Measurements from ENCODE around the gene TXN2. TPM values are rescaled to one million over a fixed set of nuclear protein-coding genes. Genes with fewer than 3 reads are reported as not detected.

The TXN2 gene
- total RNA-seq, 4 donors from 2014 or later: 34.9 to 56.5 (median 47.2) TPM

DNA sequence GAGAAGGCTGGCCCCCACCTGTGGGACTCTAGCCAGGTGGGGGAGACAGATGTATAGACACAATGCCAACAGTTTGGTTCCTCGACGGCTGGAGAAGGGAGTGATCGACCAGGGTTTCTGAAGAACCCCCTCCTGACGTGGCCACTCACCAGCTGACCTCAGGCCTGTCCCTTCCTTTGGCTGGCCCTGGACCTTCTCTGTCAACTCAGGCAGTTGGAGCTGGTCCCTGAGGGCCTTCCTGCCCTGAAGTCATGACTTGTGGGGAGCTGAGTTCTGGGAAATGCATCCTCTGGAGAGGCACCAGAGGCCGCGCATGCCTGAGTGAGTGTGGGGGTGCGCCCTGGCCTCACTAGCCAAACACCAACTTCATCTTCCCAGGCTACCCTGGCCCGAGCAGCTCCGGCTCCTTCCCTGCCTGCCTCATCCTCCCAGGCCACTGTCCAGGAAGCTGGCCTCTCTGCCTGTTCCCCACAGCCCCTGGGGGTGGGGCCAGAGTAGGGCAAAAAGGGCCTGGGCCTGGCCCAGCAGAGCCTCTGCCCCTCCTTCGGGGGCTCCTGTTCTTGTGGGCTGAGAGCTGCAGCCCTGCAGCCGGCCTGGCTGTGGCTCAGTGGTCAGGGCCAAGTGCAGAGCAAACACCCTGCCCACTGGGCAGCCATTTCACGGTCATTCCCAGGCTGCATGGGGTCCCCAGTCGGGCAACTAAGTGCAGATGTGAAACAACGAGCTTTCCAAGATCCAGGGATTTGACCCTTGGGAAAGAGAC is 23.6 kb downstream of the TXN2 start:
- TF ChIP-seq POLR2A (IDR thresholded peaks at IDR 0.05; ENCODE audit: low read depth): no peak
- TF ChIP-seq EP300 (IDR thresholded peaks at IDR 0.05): peak; percentile 7
- TF ChIP-seq POLR2AphosphoS5 (IDR thresholded peaks at IDR 0.05): peak; percentile 37 to 53
- Histone ChIP-seq H3K36me3 (no peaks in the 10 kb centered on the region), H3K27me3 (no peaks in the 10 kb centered on the region), H3K27ac (replicated peaks in 1 of 4) (peak overlapping the region; percentile 84 to 97 (median 92)), H3K4me3 (no peak overlapping the region), H3K9me3 (no peaks in the 10 kb centered on the region), H3K4me1 (peaks cover 56 to 74% (median 69%) of the 10 kb centered on the region in 4 donors)
- DNase-seq (ENCODE audit: extremely low spot score): no peak
- intact Hi-C loops (cut with DNase I): no loop called here
- 56% methylated on average over 7 of the region's 14 CpGs for WGBS

DNA sequence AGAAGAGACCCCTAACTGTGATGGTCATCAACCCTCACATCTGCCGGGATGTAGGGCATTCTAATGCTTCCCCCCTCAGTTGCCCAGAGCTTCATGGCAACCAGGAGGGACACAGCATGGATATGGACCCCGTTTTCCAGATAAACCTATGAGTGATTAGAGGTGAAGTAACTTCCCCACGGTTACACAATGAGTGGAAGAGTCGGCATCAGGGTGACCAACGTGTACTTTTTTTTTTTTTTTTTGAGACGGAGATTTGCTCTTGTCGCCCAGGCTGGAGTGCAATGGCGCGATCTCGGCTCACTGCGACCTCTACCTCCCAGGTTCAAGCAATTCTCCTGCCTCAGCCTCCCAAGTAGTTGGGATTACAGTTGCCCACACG is 25.0 kb downstream of the TXN2 start:
- DNase-seq (ENCODE audit: extremely low spot score): no peak
- Histone ChIP-seq H3K36me3 (no peaks in the 10 kb centered on the region), H3K4me3 (no peak overlapping the region), H3K27ac (replicated peaks in 1 of 4) (peak overlapping the region; percentile 84 to 97 (median 92)), H3K4me1 (peaks cover 55 to 75% (median 69%) of the 10 kb centered on the region in 4 donors), H3K9me3 (no peaks in the 10 kb centered on the region), H3K27me3 (no peaks in the 10 kb centered on the region)
- intact Hi-C loops (cut with DNase I): no loop called here
- TF ChIP-seq, protein P1, sequence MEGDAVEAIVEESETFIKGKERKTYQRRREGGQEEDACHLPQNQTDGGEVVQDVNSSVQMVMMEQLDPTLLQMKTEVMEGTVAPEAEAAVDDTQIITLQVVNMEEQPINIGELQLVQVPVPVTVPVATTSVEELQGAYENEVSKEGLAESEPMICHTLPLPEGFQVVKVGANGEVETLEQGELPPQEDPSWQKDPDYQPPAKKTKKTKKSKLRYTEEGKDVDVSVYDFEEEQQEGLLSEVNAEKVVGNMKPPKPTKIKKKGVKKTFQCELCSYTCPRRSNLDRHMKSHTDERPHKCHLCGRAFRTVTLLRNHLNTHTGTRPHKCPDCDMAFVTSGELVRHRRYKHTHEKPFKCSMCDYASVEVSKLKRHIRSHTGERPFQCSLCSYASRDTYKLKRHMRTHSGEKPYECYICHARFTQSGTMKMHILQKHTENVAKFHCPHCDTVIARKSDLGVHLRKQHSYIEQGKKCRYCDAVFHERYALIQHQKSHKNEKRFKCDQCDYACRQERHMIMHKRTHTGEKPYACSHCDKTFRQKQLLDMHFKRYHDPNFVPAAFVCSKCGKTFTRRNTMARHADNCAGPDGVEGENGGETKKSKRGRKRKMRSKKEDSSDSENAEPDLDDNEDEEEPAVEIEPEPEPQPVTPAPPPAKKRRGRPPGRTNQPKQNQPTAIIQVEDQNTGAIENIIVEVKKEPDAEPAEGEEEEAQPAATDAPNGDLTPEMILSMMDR (IDR thresholded peaks at IDR 0.05): no peak
- TF ChIP-seq EP300 (IDR thresholded peaks at IDR 0.05) (no peak), POLR2A (IDR thresholded peaks at IDR 0.05; ENCODE audit: low read depth) (no peak), POLR2AphosphoS5 (IDR thresholded peaks at IDR 0.05) (no peak)
- WGBS: 91% methylated on average over 12 of the region's 12 CpGs

DNA sequence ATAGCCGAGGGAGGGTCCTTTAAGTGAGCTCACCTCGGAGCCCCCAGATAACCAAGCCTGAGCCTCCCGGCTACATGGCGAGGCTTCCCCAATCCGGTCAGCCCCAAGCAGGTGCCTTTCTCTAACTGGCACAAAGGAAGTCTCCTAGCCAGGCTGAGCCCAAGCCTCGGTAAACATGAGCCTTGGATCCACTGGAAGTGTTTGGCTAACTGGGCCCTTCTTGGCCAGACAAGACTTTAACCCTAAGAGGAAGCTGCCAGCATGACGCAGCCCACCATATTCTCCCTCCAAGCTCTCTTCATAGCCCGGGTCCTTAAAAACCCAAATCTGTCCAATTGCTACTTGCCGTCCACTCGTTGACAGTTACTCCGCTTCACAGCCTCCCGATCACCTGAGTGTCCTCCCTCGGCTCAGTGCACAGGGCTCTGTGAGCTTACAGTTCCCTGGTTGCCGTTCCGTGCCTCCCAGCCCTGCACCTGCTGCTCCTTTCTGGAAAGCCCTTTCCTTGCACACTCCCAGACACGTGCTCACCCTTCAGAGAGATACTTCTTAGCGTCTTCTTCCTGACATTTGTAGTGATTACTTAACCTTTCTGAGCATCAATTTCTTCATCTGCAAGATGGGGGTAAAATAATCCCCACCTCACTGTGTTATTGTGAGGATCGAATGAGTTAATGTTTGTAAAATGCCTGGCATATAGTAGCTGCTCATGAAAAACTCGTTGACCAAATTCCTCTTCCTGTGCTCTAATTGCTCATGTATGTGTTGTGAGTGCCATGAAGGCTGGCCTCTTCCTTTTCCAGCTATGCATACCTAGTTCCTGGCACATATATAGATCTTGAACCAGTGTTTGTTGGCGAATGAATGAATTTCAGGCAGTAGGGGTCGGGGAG is 25.6 kb downstream of the TXN2 start:
- Histone ChIP-seq H3K36me3 (no peaks in the 10 kb centered on the region), H3K27me3 (no peaks in the 10 kb centered on the region), H3K4me3 (peak overlapping the region; percentile 46 to 73 (median 58)), H3K4me1 (peaks cover 58 to 77% (median 69%) of the 10 kb centered on the region in 4 donors), H3K27ac (replicated peaks in 1 of 4) (peak overlapping the region; percentile 84 to 97 (median 92)), H3K9me3 (no peaks in the 10 kb centered on the region)
- TF ChIP-seq, protein P1 (IDR thresholded peaks at IDR 0.05): no peak
- TF ChIP-seq POLR2A (IDR thresholded peaks at IDR 0.05; ENCODE audit: low read depth) (no peak), EP300 (IDR thresholded peaks at IDR 0.05) (no peak), POLR2AphosphoS5 (IDR thresholded peaks at IDR 0.05) (no peak)
- intact Hi-C loops (cut with DNase I): no loop called here
- DNase-seq (ENCODE audit: extremely low spot score): no peak
- WGBS: 64% methylated on average over 17 of the region's 21 CpGs

DNA sequence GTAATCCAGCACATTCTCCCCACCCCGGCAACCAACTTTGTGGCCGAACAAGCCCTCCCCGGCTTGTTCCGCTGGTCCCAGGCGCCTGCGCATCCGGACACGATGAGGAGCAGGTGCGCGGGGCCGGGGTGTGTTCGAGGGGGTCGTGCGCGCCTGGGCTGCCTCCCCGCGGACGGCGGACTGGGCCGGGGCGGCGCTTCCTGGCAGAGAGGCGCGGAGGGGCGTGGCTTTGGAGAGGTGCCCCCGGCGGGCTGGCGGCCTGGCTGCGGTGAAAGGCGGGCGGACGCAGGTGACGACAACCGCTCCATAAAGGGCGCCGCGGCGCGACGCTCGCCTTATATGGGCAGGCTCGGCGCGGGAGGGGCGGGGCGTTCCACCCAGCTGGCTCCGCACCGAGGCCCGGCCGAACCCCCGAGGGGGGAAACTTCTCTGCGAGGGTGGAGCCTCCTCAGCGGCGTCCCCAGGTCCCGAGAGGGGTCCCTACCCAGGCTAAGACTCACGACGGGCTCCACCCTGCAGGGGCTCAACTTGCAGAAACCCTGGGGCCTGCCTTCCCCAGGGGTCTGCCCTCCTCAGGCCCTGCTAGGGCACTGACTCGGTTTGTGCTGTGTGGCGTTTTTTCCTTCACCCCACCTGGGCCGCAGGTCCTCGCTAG is 26.4 kb downstream of the TXN2 start:
- Histone ChIP-seq H3K36me3 (no peaks in the 10 kb centered on the region), H3K9me3 (no peaks in the 10 kb centered on the region), H3K27ac (replicated peaks in 1 of 4) (peak overlapping the region; percentile 84 to 97 (median 92)), H3K4me3 (peak overlapping the region; percentile 46 to 73 (median 58)), H3K27me3 (no peaks in the 10 kb centered on the region), H3K4me1 (peaks cover 59 to 79% (median 75%) of the 10 kb centered on the region in 4 donors)
- DNase-seq (ENCODE audit: extremely low spot score): peak; percentile 97
- TF ChIP-seq POLR2A (IDR thresholded peaks at IDR 0.05; ENCODE audit: low read depth) (peak; percentile 83), POLR2AphosphoS5 (IDR thresholded peaks at IDR 0.05) (peak; percentile 94 to 99), EP300 (IDR thresholded peaks at IDR 0.05) (peak; percentile 54)
- TF ChIP-seq, protein P1 (IDR thresholded peaks at IDR 0.05): peak in 2 of 3 experiments; percentile 12 to 21
- WGBS: 0% methylated on average over 4 of the region's 61 CpGs
- intact Hi-C loops (cut with DNase I): no loop called here

Data from esophagus muscularis mucosa (tissue), 4 donors.